Measurements from ENCODE around the gene BCAN. TPM values are rescaled to one million over a fixed set of nuclear protein-coding genes. Genes with fewer than 3 reads are reported as not detected.

Gene BCAN
- total and polyA plus RNA-seq, 2 experiments from 2014 or later: 2.3 to 5.5 TPM

DNA sequence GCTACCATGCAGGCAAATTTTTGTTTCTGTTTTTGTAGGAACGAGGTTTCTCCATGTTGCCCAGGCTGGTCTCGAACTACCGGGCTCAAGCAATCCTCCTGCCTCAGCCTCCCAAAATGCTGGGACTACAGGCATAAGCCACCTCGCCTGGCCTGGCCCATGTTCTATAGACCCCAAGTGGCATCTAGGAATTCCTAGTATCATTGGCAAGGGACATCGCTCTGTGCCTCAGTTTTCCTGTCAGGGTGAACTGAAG, 20.8 kb downstream of the BCAN start:
- Mint-ChIP-seq H3K27me3 (ENCODE audit: insufficient read depth, low read depth, poor library complexity) (peaks cover 36% of the 10 kb centered on the region), H3K27ac (peak overlapping the region; percentile 35; the same call in 1 of the 2 replicates), H3K4me1 (peaks cover 75% of the 10 kb centered on the region), H3K4me3 (no peak overlapping the region; the same call in 2 of the 3 replicates), H3K9me3 (no peaks in the 10 kb centered on the region; the same call in 1 of the 3 replicates), H3K36me3 (ENCODE audit: low read depth) (peaks cover 2% of the 10 kb centered on the region; the same call in 1 of the 3 replicates)
- Histone ChIP-seq H3K9me2 (ENCODE audit: insufficient read depth) (no peaks in the 10 kb centered on the region), H3K27ac (ENCODE audit: low read depth) (peak overlapping the region; percentile 93), H4K20me1 (replicated peaks; ENCODE audit: insufficient read depth) (no peaks in the 10 kb centered on the region), H3K4me3 (no peak overlapping the region), H3K79me2 (replicated peaks; ENCODE audit: insufficient read depth) (no peaks in the 10 kb centered on the region), H2AFZ (no peak overlapping the region), H3K4me2 (peak overlapping the region; percentile 78), H3K27me3 (ENCODE audit: insufficient read depth) (peaks cover 21% of the 10 kb centered on the region), H3K4me1 (ENCODE audit: insufficient read depth) (peaks cover 80% of the 10 kb centered on the region), H3K36me3 (ENCODE audit: insufficient read depth) (no peaks in the 10 kb centered on the region), H3F3A (replicated peaks; ENCODE audit: low read depth) (peaks cover 28% of the 10 kb centered on the region; the same call in 1 of the 2 replicates)
- DNase-seq (ENCODE audit: low spot score) (no peak), ATAC-seq (no peak)
- no peak for TF ChIP-seq EZH2phosphoT487 (IDR thresholded peaks at IDR 0.05; ENCODE audit: unreplicated experiment)
- no peak for TF ChIP-seq EZH2 (IDR thresholded peaks at IDR 0.05; ENCODE audit: low read depth, unreplicated experiment)
- TF ChIP-seq ZNF331 (CRISPR knock-in tag; IDR thresholded peaks at IDR 0.05; ENCODE audit: low read depth): no peak
- TF ChIP-seq, protein P1, sequence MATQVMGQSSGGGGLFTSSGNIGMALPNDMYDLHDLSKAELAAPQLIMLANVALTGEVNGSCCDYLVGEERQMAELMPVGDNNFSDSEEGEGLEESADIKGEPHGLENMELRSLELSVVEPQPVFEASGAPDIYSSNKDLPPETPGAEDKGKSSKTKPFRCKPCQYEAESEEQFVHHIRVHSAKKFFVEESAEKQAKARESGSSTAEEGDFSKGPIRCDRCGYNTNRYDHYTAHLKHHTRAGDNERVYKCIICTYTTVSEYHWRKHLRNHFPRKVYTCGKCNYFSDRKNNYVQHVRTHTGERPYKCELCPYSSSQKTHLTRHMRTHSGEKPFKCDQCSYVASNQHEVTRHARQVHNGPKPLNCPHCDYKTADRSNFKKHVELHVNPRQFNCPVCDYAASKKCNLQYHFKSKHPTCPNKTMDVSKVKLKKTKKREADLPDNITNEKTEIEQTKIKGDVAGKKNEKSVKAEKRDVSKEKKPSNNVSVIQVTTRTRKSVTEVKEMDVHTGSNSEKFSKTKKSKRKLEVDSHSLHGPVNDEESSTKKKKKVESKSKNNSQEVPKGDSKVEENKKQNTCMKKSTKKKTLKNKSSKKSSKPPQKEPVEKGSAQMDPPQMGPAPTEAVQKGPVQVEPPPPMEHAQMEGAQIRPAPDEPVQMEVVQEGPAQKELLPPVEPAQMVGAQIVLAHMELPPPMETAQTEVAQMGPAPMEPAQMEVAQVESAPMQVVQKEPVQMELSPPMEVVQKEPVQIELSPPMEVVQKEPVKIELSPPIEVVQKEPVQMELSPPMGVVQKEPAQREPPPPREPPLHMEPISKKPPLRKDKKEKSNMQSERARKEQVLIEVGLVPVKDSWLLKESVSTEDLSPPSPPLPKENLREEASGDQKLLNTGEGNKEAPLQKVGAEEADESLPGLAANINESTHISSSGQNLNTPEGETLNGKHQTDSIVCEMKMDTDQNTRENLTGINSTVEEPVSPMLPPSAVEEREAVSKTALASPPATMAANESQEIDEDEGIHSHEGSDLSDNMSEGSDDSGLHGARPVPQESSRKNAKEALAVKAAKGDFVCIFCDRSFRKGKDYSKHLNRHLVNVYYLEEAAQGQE (IDR thresholded peaks at IDR 0.05; ENCODE audit: unreplicated experiment): no peak
- TF ChIP-seq, protein P2, sequence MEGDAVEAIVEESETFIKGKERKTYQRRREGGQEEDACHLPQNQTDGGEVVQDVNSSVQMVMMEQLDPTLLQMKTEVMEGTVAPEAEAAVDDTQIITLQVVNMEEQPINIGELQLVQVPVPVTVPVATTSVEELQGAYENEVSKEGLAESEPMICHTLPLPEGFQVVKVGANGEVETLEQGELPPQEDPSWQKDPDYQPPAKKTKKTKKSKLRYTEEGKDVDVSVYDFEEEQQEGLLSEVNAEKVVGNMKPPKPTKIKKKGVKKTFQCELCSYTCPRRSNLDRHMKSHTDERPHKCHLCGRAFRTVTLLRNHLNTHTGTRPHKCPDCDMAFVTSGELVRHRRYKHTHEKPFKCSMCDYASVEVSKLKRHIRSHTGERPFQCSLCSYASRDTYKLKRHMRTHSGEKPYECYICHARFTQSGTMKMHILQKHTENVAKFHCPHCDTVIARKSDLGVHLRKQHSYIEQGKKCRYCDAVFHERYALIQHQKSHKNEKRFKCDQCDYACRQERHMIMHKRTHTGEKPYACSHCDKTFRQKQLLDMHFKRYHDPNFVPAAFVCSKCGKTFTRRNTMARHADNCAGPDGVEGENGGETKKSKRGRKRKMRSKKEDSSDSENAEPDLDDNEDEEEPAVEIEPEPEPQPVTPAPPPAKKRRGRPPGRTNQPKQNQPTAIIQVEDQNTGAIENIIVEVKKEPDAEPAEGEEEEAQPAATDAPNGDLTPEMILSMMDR (conservative IDR thresholded peaks at IDR 0.05; ENCODE audit: low read depth in 2 of 2): no peak
- no peak for TF ChIP-seq CREB1 (CRISPR knock-in tag; IDR thresholded peaks at IDR 0.05; ENCODE audit: low read depth)

DNA sequence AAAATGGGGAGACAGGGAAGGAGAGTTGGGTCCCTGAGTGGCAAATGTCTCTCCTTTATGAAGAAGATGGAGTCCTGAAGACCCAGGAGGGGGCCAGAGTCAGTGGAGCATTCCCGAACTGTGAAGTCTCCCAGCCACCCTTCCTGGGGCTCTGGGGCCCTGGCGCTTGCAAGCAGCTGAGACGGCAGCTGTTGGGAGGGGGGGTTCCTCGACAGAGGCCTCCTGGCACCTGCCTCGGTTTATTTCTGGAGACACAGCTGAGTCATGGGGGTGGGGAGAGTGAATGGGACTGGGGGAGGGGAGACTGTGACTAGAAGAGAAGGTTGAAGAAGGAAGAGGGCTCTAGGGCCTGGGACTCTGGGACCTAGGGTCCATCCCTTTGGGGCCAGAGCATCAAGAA, 21.3 kb downstream of the BCAN start:
- peaks cover 81% of the 10 kb centered on the region for H3K4me1 ChIP-seq (ENCODE audit: insufficient read depth)
- peaks cover 2% of the 10 kb centered on the region; the same call in 1 of the 3 replicates for H3K36me3 Mint-ChIP-seq (ENCODE audit: low read depth)
- H3K79me2 ChIP-seq (replicated peaks; ENCODE audit: insufficient read depth): no peaks in the 10 kb centered on the region
- H3K27me3 Mint-ChIP-seq (ENCODE audit: insufficient read depth, low read depth, poor library complexity): peaks cover 33% of the 10 kb centered on the region
- ATAC-seq: no peak
- no peaks in the 10 kb centered on the region for H3K36me3 ChIP-seq (ENCODE audit: insufficient read depth)
- no peaks in the 10 kb centered on the region for H3K9me2 ChIP-seq (ENCODE audit: insufficient read depth)
- H3K4me2 ChIP-seq: peak overlapping the region; percentile 78
- H3K4me3 Mint-ChIP-seq: peak overlapping the region; percentile 19; the same call in 1 of the 3 replicates
- H3K4me3 ChIP-seq: no peak overlapping the region
- H3K4me1 Mint-ChIP-seq: peaks cover 79% of the 10 kb centered on the region
- H3K27ac ChIP-seq (ENCODE audit: low read depth): peak overlapping the region; percentile 93
- H3K9me3 Mint-ChIP-seq: no peaks in the 10 kb centered on the region; the same call in 1 of the 3 replicates
- no peak overlapping the region for H2AFZ ChIP-seq
- no peaks in the 10 kb centered on the region for H4K20me1 ChIP-seq (replicated peaks; ENCODE audit: insufficient read depth)
- DNase-seq (ENCODE audit: low spot score): no peak
- H3F3A ChIP-seq (replicated peaks; ENCODE audit: low read depth): peaks cover 33% of the 10 kb centered on the region; the same call in 1 of the 2 replicates
- peaks cover 16% of the 10 kb centered on the region for H3K27me3 ChIP-seq (ENCODE audit: insufficient read depth)
- peak overlapping the region; percentile 35 for H3K27ac Mint-ChIP-seq
- TF ChIP-seq STAT1 (IDR thresholded peaks at IDR 0.05; ENCODE audit: unreplicated experiment): no peak
- TF ChIP-seq JUNB (IDR thresholded peaks at IDR 0.05; ENCODE audit: unreplicated experiment): no peak
- TF ChIP-seq, protein P1 (IDR thresholded peaks at IDR 0.05; ENCODE audit: unreplicated experiment): no peak

Data from GM23338 (cell line).